SW 1271 (cell line): Measurements from ENCODE around the gene EEF1AKMT1.
A peak's percentile ranks its signal among the peaks of the same experiment; 100 is the strongest.

Source experiments
- DNase-seq, 2 experiments: peaks; one replicate each; lab custom pipeline; 2025; lab: John Stamatoyannopoulos, UW

The EEF1AKMT1 gene

DNA sequence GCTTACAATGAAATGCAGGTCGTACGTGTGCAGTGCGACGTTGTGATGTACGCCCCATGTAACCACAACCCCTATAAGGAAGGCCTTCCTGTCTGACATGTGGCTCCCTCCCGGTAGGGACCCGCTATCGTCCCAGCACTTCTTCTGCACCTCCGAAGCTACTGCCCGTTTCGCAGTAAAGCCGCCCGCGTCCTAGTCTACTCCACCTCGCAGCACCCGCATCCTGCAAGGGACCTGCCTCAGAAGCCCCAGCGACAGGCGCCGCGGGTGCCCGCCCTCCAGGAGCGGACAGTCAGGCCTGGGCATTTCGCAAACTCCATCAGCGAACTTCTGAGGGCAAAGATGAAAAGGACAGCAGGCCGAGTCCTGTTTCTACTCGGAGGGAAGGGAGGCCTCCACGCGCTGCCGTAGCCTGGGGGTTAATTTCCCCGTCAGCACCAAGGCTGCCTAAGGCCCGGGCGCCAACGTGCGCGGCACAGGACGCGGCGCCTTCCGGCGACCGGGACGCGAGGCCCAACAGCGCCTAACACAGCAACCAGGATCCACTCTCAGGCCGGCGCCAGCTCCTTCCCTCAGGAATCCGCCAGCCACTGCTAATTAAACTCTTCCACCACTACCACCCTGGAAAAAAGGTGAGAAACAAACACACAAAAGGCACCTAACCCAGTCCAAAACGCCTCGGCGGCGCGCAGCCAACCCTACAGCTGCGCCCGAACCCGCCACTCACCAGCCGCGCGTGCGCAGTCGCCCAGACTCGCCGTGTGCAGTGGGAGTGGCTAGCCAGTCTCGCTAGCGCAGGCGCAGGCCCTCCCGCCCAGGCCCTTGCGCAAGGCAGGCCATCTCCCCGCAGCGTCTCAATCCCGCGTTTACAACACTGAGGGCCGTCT lies at the start of gene EEF1AKMT1:
Gene EEF1AKMT1 (minus strand): TSS at position 768 of the 887 bp plus-strand sequence. CDS start 16,363 bp downstream, outside the sequence.
- peak; percentile 60 to 72 for DNase-seq

DNA sequence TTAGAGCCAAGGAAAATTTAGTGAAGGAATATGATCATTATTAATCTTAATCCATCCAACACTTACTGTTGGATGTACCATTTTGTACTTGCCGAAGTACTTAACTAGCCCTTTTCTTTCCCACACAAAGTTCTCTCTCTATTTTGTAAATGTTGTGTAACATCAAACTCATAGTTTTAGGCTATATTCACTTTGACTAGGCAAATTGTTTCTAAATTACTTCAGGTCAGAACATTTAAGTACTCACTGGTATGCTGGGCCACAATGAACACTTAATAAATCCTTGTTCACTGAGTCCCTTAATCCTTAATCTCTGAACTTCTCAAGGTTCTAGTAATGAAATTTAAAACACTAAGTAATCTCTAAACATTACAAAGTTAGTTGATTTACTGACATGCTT lies 49.3 kb upstream of the EEF1AKMT1 start:
- no peak for DNase-seq

- no peak for DNase-seq
These were observed 48.6 kb upstream of the EEF1AKMT1 start for GRCh38 chr13:20822406-20822805.

GRCh38 chr13:20819715-20820114 lies 46.0 kb upstream of the EEF1AKMT1 start:
- no peak for DNase-seq

DNA sequence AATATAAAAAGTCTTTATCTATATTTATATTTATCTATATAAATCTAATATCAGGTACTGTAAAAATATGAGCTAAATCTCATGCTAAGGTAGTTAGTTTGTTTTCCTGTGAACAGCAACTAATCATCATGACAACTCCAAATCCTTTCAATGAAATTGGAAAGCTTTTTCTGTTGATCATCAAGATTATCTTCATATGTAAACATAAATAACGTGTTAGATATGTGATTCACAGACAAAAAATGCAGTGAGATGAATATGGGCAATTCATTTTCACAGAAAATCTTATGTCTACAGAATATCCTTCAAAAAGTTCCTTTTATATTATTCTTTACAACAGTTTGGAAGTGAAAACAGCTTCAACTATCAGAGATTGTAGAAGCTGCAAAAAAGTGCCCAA lies 41.7 kb upstream of the EEF1AKMT1 start:
- no peak for DNase-seq

- DNase-seq, result peak in 1 of 2 experiments; percentile 31
These were observed 40.6 kb upstream of the EEF1AKMT1 start for GRCh38 chr13:20814224-20814910.

GRCh38 chr13:20812890-20813289 lies 39.1 kb upstream of the EEF1AKMT1 start:
- DNase-seq, result no peak

- no peak for DNase-seq
These were observed 37.0 kb upstream of the EEF1AKMT1 start for GRCh38 chr13:20810808-20811207.

DNA sequence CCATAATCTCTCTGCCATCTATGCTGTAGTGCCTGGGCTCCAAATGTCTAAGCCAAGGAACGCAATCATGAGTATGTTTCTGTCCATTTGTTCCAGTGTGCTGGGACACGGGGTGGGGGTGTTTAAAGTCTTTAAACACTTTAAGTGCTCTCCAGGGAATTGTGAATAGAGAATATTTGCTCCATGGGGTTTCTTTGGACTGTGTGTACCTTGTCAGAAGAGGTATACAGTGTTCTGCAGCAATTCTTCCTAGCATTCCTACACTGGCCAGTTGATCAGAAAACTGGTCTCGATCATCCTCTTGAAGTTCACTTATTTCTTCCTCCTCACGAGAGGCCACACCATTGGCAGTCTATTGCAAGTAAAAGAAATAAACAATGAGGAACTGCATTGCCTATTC lies 35.1 kb upstream of the EEF1AKMT1 start:
- DNase-seq, result no peak

DNA sequence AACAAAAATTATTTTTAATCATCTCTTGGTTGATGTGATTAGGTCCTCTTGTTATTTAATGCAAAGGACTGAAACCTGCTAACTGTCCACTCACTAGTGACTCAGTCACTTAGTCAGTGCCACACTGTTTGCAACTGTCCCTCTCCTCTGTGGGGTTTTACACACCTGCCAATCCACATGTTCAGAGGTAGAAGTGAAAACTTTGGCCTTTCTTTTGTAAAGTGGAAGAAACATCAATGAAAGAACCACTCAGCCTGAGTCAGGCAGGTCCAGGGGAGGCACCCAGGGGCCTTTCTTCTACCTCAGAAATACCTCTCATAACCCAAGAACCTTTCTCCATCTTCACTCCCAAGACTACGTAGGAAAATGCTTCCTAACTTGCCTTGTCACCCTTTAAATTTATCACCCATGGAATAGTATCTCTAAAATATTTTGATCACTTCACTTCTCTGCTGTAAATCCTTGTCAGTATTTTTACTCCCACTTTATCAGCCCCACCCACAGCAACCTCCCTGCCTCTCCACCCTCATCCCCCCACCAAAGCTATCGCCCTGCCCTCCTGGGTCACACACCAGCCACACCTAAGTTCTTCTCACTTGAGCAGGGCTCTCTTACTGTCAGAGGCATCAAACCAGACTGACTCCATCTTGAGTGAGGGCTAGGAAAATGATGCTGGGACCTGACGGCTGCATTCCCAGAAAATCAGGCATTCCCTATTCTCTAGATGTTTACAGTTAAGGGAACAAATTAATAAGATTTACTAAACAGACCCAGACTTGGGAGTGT lies 29.6 kb upstream of the EEF1AKMT1 start:
- DNase-seq, result no peak

DNA sequence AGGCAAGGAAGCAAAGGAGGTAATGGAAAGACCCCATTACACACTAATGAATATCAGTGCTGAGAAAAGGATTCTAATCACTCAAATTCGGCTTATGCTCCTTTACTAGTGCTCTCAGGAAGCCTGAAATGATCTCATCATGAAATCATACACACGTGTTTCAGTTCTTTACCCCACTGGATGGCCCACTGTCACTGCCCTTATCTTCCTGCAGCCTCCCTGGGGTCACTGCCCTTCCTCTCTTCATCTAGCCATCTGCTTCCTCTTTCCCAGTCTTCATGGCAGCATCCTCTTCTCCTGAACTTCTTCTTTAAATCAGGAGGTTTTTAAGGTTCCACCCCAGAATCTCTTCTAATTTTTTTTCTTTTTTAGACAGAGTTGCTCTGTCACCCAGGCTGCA lies 27.9 kb upstream of the EEF1AKMT1 start:
- DNase-seq, result no peak

DNA sequence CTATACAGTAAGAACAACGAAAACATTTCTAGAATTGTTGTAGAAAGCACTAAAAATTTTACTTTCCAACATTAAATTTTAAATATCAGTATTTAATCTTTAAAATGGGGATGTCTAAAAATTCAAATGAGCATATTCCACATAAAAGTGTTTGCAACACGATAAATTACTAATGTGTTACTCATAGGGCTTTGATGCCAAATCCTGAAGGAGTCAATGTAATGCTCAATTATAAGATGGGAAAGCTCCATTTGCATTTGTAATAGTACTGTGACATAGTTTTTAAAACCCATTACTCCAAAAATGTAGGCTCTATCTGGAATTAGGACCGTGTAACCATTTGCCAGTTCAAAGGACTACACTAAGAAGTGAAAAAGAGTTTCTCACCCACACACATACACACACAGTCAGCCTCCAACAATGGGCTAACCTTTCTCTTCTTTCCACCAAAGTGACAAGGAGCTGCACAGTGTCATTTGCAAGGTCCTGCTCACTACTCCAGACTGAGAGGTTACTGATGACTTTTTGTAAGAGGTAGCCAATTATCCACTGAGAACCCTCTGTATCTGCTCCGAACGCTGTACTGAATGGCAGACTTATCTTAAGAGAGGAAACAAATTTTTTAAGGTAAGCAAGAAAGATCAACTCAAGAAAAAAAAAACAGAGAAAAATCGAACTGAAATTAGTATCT lies 26.1 kb upstream of the EEF1AKMT1 start:
- no peak for DNase-seq

DNA sequence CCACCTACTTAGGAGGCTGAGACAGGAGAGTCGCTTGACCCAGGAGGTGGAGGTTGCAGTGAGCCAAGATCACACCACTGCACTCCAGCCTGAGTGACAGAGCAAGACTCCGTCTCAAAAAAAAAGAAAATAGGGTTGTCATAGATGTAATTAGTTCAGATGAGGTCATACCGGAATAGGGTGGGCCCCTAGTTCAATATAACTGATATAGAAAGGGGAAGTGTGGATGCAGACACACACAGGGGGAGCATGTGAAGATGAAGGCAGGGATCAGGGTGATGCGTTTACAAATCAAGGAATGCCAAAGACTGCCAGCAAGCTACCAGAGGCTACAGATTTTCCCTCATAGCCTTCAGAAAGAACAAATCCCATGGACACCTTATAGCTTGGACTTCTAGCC lies 24.3 kb upstream of the EEF1AKMT1 start:
- DNase-seq, result no peak

- DNase-seq, result no peak
These were observed 23.2 kb upstream of the EEF1AKMT1 start for GRCh38 chr13:20796791-20797508.

- DNase-seq, result no peak
These were observed 15.9 kb upstream of the EEF1AKMT1 start for GRCh38 chr13:20789665-20790064.

DNA sequence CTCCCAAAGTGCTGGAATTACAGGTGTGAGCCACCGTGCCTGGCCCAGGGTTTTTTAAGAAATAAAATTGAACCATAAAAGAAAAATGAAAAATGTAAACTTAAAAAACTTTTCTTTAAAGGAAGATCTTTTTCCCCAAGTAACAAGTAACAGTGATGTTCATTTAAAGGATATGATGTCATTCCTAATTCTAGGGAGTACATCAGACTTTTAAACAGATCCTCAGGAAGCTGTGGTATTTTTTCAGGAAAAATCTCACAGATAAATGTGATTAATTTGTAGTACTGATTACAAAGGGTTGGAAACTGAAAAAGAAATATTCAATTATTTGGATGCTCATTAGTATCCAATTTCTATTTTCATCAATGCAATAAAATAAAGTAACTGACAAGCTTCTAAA lies 14.6 kb upstream of the EEF1AKMT1 start:
- no peak for DNase-seq

- DNase-seq, result no peak
These were observed 13.4 kb upstream of the EEF1AKMT1 start for GRCh38 chr13:20787180-20787579.

- no peak for DNase-seq
These were observed 8.5 kb upstream of the EEF1AKMT1 start for GRCh38 chr13:20782116-20782708.

DNA sequence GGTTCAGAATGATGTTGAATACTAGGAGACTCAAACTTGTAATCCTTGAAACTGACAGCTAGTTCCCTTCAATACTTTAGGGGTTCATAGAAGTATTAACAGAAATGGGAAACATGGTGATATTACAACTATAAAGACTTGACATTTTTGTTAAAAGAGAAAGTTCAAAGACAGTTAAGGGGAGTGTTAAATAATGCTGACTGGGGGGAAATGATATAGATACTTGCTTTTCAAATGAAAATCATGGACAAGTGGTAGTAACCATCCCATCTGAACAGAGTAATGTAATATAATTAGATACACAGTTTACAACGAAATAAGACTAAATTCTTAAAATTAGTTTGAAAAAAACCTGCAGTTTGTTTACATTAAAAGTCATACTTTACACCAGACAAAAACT lies 6.6 kb upstream of the EEF1AKMT1 start:
- DNase-seq, result no peak

GRCh38 chr13:20779405-20779804 lies 5.6 kb upstream of the EEF1AKMT1 start:
- no peak for DNase-seq

DNA sequence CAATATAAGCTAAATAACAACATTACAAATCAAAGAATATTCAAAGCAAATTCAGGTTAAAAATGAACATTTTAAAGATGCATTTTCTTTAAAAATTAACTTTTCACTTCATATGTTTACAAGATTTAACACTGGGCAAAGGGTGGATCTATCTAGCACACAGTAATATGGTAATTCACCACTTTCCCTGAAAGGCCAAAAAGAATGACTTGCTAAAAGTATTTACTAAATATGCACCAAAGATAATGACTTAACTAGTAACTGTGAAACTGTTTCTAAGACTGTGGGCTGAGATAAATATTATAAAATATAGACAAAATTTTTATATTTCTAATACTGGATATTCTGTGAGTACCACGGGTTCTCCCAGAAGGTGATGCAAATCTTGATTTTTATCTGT lies 4.5 kb upstream of the EEF1AKMT1 start:
- DNase-seq, result no peak
